C4-2B (cell line): Measurements from ENCODE around the gene ELFN1.
"Not testable (repeated sequence)": the region's sequence is repeated elsewhere in the genome, so short reads cannot be mapped to it uniquely, and the experiment has no call there.

Source experiments
- H3K27ac ChIP-seq: fragments of 450-650 bp; 2 replicates; pipeline ENCODE4 v1.5.1; 2017
- CTCF ChIP-seq: fragments of 450-650 bp; conservative IDR thresholded peaks from 2 replicates; pipeline ENCODE4 v1.5.1; 2017; ENCODE audit warnings: mild to moderate bottlenecking
- ZFX ChIP-seq: fragments of 450-650 bp; IDR thresholded peaks from 2 replicates; pipeline ENCODE4 v1.6.1; 2017

The ELFN1 gene

DNA sequence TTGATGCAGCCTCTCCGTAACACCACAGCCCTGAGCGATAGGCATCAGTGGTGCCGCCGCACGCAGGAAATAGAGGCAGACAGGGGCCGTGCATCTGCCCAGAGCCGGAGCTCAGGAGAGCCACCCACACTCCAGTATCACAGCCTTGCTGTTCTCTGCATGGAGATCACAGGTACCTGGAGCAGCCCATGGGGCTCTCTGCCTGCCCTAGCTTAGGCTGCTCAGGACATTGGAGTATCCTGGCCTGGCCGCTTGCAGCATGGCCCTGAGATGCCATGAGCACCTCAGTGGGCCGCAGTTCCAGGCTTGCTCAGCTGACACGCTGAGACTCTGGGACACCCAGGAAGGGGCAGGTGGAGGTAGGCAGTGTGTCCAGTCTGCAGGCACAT is 47.0 kb downstream of the ELFN1 start:
- no peak overlapping the region for H3K27ac ChIP-seq
- TF ChIP-seq CTCF: no peak
- no peak for TF ChIP-seq ZFX

DNA sequence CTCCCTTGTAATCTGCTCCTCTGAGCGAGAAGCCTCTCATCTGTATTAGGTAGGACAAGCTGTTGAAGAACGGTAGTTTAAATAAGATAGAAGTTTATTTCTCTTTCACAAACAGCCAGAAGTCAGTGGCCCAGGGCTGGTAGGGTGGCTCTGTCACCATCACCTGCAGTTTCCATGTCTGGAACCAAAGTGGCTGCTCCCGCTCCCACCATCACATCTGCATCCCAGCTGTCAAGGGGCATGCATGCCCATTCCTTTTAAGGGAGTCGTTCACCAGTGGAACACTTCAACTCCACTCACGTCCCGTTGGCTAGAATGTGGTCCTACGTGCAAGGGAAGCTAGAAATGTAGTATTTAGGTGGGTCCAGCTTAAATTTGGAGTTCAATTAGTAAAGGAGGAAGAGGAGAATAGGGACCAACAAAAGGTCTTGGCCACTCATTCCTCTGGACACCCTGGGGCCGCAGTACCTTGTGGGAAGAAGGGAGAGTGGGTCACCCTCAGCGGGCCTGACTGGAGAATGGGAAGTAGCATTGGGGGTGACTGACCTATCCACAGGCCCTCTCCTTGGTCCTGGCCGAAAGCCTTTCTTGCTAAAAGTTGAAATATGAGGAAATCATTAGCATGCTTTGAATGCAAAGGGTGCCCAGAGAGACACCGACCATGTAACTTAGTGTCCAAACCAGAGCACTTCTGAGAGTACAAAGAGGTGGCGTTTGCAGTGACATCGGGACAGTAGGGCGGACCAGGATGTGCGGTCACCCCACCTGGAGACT is 48.0 kb downstream of the ELFN1 start:
- no peak overlapping the region for H3K27ac ChIP-seq
- TF ChIP-seq CTCF (no peak), ZFX (no peak)

- not testable (repeated sequence) for H3K27ac ChIP-seq
Observed at GRCh38 chr7:1718850-1719249, 48.8 kb downstream of the ELFN1 start.

GRCh38 chr7:1719256-1719655 is 49.2 kb downstream of the ELFN1 start:
- H3K27ac ChIP-seq: not testable (repeated sequence)

DNA sequence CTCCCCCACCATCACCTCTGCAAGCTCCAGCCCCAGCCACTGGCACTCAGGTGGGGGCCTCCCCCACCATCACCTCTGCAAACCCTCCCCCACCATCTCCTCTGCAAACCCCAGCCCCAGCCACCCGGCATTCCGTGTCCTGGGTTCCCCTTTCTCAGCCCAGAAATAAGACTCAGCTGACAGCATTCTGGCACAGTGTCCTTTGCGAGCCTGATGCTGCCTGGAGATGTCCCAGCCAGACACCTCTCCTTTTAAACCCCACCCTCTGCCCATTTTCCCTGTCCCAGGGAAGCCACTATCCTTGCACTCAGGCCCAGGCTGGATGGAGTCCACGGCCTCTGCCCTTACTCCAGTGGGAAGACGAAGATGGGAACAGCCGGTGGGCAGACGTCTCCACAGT is 49.8 kb downstream of the ELFN1 start:
- TF ChIP-seq CTCF: no peak

DNA sequence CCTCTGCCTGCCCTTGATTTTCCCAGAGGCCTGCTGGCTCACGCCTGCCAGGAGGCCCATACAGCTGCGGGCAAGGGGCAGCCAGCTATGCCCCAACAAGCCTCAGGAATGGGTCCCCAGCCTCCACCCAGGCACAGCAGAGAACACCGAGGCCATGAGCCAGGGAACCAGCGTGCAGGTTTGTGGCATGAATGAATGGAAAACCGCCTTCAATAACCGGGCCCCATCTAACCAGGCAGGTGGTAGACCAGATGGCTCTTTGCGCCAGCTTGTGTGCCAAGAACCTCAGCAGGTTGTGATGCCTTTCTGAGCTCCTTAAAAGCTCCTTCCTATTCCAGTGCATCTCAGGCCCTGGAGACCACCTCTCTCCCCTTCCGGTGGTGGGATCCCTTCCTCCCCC is 50.2 kb downstream of the ELFN1 start:
- no peak overlapping the region for H3K27ac ChIP-seq
- TF ChIP-seq ZFX: no peak
- TF ChIP-seq CTCF: no peak

More for the DNA sequence above, 49.8 kb downstream of the ELFN1 start:
- no peak overlapping the region for H3K27ac ChIP-seq

DNA sequence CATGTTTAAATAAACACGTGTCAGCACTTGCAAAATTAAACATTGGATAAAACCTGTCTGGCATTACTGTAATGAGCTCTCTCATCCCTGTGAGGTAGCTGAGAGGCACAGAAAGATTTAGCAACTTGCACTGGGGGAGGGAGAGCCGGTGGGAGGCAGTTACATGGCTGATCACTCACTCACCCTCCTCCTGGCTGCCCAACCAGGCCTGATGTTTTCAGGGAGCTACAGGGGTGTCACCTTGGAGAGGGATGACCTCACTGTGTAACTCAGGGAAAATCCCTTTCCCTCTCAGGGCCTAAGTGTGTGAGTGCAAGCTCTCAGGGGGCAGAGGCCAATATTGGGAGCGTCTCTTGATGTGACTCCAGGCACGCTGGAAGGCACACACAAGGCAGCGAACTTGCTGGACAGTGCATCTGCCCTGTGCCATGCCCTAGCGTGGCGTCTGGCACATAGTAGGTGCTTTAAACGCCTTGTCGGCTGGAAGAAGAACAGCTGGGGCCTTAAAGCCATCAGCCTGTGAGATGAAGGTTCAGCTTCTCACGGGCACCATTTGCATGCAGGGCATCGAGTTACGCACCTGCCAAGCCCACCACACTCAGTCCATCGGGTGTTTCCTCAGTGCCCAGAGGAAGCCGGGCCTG is 51.1 kb downstream of the ELFN1 start:
- no peak overlapping the region for H3K27ac ChIP-seq
- TF ChIP-seq ZFX: no peak
- no peak for TF ChIP-seq CTCF

DNA sequence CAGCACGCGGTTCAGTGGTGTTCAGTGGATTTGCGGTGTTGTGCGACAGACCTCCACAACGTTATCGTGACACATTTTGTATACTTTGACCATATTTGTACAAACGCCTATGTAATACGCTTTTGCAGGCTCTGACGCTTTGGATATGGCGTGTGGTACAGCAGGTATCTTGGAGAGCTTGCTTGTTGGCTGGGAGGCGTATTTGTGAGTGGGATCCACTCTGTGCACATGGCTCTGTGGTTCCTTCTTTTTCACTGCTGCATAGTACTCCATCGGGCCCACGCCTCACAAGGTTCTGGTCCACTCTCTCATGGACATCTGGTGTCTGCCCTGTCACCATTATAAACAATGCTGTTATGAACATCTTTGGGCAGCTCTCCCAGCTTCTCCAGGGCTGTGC is 53.2 kb downstream of the ELFN1 start:
- TF ChIP-seq CTCF: no peak
- no peak for TF ChIP-seq ZFX
- H3K27ac ChIP-seq: no peak overlapping the region
